ENCODE data around the gene ZNF367.
"Not testable (repeated sequence)": the region's sequence is repeated elsewhere in the genome, so short reads cannot be mapped to it uniquely, and the experiment has no call there.

Gene ZNF367

GRCh38 chr9:96360523-96360922, 57.6 kb downstream of the ZNF367 start:
- not testable (repeated sequence) for DNase-seq

GRCh38 chr9:96350866-96351265, 67.3 kb downstream of the ZNF367 start:
- no peak for DNase-seq

- no peak for DNase-seq
These were observed 69.9 kb downstream of the ZNF367 start for GRCh38 chr9:96348261-96348660.

GRCh38 chr9:96345551-96345950, 72.6 kb downstream of the ZNF367 start:
- no peak for DNase-seq

- DNase-seq = no peak
These were observed 73.6 kb downstream of the ZNF367 start for GRCh38 chr9:96344458-96345180.

GRCh38 chr9:96343515-96344360, 74.4 kb downstream of the ZNF367 start:
- DNase-seq = no peak

GRCh38 chr9:96342571-96343245, 75.5 kb downstream of the ZNF367 start:
- DNase-seq = no peak

GRCh38 chr9:96340707-96341106, 77.5 kb downstream of the ZNF367 start:
- DNase-seq = no peak

GRCh38 chr9:96338299-96338698, 79.9 kb downstream of the ZNF367 start:
- no peak for DNase-seq

Data from NK-92 treated with Interleukin-12 subunit alpha and Interleukin-12 subunit beta, amount 100 ng/mL, for 24 hours (cell line).